22Rv1 (cell line): ENCODE measurements around the gene EEA1.

ENCODE experiments used
- CTCF ChIP-seq: fragments of 450-650 bp; IDR thresholded peaks from 2 replicates; pipeline ENCODE4 v1.5.1; 2017; ENCODE audit warnings: mild to moderate bottlenecking
- ZFX ChIP-seq: fragments of 450-650 bp; IDR thresholded peaks from 2 replicates; pipeline ENCODE4 v1.6.1; 2017; ENCODE audit warnings: antibody characterized with exemption, borderline replicate concordance

DNA sequence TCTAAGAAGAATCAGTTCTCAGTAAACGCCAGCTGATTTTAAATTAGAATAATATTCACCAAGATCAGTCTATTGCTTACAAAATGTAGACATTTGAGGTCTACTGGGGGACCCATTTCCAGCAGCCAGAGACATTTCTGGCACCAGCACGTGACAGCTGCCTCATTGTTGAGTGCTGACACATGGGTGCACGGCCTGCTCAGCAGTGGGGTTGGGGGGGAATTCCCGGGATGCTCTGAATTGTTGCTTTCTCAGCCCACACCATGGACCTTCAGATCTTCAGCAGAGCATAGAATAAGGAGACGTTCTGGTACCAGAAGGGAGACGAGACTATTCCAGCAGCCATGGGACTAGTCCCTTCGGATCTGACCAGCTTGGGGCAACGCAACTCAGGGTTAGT is 208.0 kb downstream of the EEA1 start:
- no peak for TF ChIP-seq CTCF
- no peak for TF ChIP-seq ZFX
